Heart right ventricle (tissue), 16 donors: ENCODE measurements around the gene UBE3B. TPM values are rescaled to one million over a fixed set of nuclear protein-coding genes. Genes with fewer than 3 reads are reported as not detected.
A peak's percentile ranks its signal among the peaks of the same experiment; 100 is the strongest.

Experiments
- ATAC-seq, 8 donors: fragments of 200-7000 bp; cut with Tn5 transposase; one replicate each; pipeline ENCODE4 v1.9.1; 2020; ENCODE audit warnings: mild to moderate bottlenecking in 8 of 8, moderate library complexity in 8 of 8, moderate number of reproducible peaks in 1 of 8
- DNase-seq, 2 donors: peaks; one replicate each; pipeline ENCODE4 v3.0.0-alpha.2; 2020
- H3K27ac ChIP-seq, 10 donors: fragments of 200-600 bp; sonication (generic) in 2 of 10; one replicate each; pipeline versions ENCODE4 v1.5.0 to v1.8.0; 2020 to 2022; ENCODE audit warnings: mild to moderate bottlenecking in 3 of 10
- H3K27me3 ChIP-seq, 7 donors: fragments of 200-600 bp; one replicate each; pipeline ENCODE4 v1.8.0; 2021 to 2022; ENCODE audit warnings: mild to moderate bottlenecking in 2 of 7
- H3K36me3 ChIP-seq, 9 donors: fragments of 200-600 bp; sonication (generic) in 1 of 9; one replicate each; pipeline versions ENCODE4 v1.5.0 to v1.8.0; 2020 to 2022; ENCODE audit warnings: mild to moderate bottlenecking in 2 of 9
- H3K4me1 ChIP-seq, 9 donors: fragments of 200-600 bp; sonication (generic) in 1 of 9; one replicate each; pipeline versions ENCODE4 v1.5.0 to v1.8.0; 2020 to 2022; ENCODE audit warnings: mild to moderate bottlenecking in 4 of 9
- H3K4me3 ChIP-seq, 10 donors: fragments of 200-600 bp; sonication (generic) in 2 of 10; one replicate each; pipeline versions ENCODE4 v1.5.0 to v1.8.0; 2020 to 2022; ENCODE audit warnings: mild to moderate bottlenecking in 7 of 10, moderate library complexity in 2 of 10
- H3K9me3 ChIP-seq, 11 donors: fragments of 200-600 bp in 10 of 11; sonication (generic) in 2 of 11; one replicate each; pipeline versions ENCODE4 v1.5.0 to v1.8.0; 2013 to 2022; ENCODE audit warnings: mild to moderate bottlenecking in 2 of 11, control low read depth in 1 of 11, moderate library complexity in 1 of 11
- WGBS, 2 donors: extraction: QIAGEN DNeasy Blood & Tissue Kit; methylation state at CpG; one replicate each; pipeline ENCODE4 v1.1.7; 2013; ENCODE audit warnings: inconsistent platforms in 1 of 2; 5-methylcytosine and 5-hydroxymethylcytosine counted together
- intact Hi-C, 10 donors: fragments of 100-400 bp; cut with DNase I; formaldehyde crosslinking; loops; one replicate each; pipeline versions ENCODE4 v1.11.1 to v1.14.2; 2022
- polyA plus RNA-seq, 2 donors: library from polyadenylated mRNA; stranded (reverse); fragments of 200-250 nt; gene quantifications; one replicate each; pipeline ENCODE4 v1.2.3, GENCODE V29; 2013
- total RNA-seq, 10 donors: library from RNA; stranded (reverse); fragmentation: NEBNext Ultra II Directional in 3 of 10; extraction: Animal tissue kit (Norgen Biotek cat#: 25700) in 3 of 10; gene quantifications; one replicate each; pipeline versions ENCODE4 v1.2.1 to v1.2.4, GENCODE V29; 2021 to 2023
- TF ChIP-seq, protein P1 (sequence below), 9 donors: fragments of 200-600 bp; sonication (generic) in 2 of 9; IDR thresholded peaks; one replicate each; pipeline versions ENCODE4 v1.5.0 to v1.8.0; 2021 to 2022; ENCODE audit warnings: antibody characterized with exemption in 9 of 9, mild to moderate bottlenecking in 5 of 9, moderate library complexity in 1 of 9
- donor health status: Arrhythmogenic right ventricular cardiomyopathy.
- donor health status: ischemic (EF 13 %, LVEDD 7.1; RV severe dilation, severe dysfunction).
- donor health status: healthy with polysubstance abuse.
- donor health status: DM: no; HTN: yes; CAD: no.
- donor health status: DM: no; HTN: no; CAD: no.
- donor health status: ischemic (EF 25% LVEDD 6.9; RV normal size, moderate dysfunction).
- donor health status: ischemic (EF 25% LVEDD 5.7; RV mildly dilated, moderate dysfunction).
- donor health status: healthy.
- donor health status: DM: yes; HTN: yes; CAD: no.
- donor health status: Ischemic cardiomyopathy.
- donor health status: ischemic (EF 35%, LVEDD 5.7; RV mildly dilated, moderate dysfunction).
- donor health status: nonischemic (EF 11% LVEDD 7.7; RV severe dilation, severe dysfunction).
- donor health status: DM: yes; HTN: yes; CAD: no.
- donor health status: PGD.
- donor health status: ischemic (EF 29% LVEDD 5.4; RV normal size, mild dysfunction).
- donor health status: nonischemic (EF 23%, LVEDD 6.1; RV moderate dilation, normal function).

UBE3B gene
- total and polyA plus RNA-seq, 12 donors = 13.7 to 58.8 (median 55.5) TPM

DNA sequence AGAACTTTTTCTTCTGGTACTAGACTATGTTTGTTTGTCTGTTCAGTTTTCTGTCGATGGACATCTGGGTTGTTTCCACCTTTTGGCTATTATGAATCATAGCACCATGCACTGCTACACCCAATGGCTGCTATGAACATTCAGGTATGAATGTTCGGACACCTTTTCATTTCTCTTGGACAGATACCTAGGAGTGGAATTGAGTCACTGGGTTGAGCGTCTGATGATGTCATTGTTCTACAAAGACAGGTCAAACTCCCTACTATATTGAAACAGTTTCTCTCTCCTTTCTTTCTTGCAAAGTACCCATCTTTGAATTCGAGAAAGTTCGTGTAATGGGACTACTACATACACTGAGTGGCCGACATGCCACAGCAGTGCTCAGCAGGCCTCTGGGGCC is 45.0 kb upstream of the UBE3B start:
- H3K4me1 ChIP-seq = peaks cover 0 to 29% (median 12%) of the 10 kb centered on the region in 9 donors
- H3K27me3 ChIP-seq = no peaks in the 10 kb centered on the region
- no peak for ATAC-seq
- no peak for DNase-seq
- no peaks in the 10 kb centered on the region for H3K9me3 ChIP-seq
- H3K27ac ChIP-seq = peak overlapping the region in 5 of 10 donors; percentile 33 to 79 (median 63)
- no peaks in the 10 kb centered on the region for H3K36me3 ChIP-seq
- no peak overlapping the region for H3K4me3 ChIP-seq
- TF ChIP-seq, protein P1, sequence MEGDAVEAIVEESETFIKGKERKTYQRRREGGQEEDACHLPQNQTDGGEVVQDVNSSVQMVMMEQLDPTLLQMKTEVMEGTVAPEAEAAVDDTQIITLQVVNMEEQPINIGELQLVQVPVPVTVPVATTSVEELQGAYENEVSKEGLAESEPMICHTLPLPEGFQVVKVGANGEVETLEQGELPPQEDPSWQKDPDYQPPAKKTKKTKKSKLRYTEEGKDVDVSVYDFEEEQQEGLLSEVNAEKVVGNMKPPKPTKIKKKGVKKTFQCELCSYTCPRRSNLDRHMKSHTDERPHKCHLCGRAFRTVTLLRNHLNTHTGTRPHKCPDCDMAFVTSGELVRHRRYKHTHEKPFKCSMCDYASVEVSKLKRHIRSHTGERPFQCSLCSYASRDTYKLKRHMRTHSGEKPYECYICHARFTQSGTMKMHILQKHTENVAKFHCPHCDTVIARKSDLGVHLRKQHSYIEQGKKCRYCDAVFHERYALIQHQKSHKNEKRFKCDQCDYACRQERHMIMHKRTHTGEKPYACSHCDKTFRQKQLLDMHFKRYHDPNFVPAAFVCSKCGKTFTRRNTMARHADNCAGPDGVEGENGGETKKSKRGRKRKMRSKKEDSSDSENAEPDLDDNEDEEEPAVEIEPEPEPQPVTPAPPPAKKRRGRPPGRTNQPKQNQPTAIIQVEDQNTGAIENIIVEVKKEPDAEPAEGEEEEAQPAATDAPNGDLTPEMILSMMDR (IDR thresholded peaks at IDR 0.05) = no peak
- intact Hi-C loops = loop anchor here in 8 of 10 donors (2.0 to 10.0 kb wide), 5 partner anchors 40 to 342 kb away; partner anchors contain the start of genes KCTD10 (in 6 of the 8) and UBE3B (in 6 of the 8)
- 64 to 69% methylated on average over 6 of the region's 6 CpGs for WGBS, 2 donors

DNA sequence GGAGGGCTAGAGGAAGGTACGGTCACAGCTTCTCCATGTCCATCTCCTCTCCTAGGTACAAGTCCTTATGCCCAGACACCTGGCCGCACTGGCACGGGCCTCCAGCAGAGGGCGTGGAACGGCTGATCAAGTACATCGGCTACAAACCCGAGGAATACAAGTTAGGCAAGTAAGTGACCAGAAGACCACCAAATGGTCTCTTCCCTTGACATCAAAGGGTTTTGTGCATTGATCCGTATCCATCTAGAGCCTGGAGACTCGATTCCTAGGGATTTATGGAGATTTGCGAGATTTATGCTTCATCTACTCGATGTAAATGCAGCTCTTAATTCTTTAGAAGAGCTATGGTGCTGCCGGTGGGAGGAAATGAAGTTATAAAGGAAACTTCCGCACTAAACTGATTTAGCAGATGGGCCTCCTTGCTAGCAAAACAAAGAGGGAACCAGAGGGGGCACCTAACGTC is 44.6 kb upstream of the UBE3B start:
- H3K36me3 ChIP-seq = no peaks in the 10 kb centered on the region
- peak; percentile 49 to 89 (median 76) for ATAC-seq
- peak overlapping the region in 7 of 10 donors; percentile 27 to 79 (median 47) for H3K27ac ChIP-seq
- H3K9me3 ChIP-seq = no peaks in the 10 kb centered on the region
- TF ChIP-seq, protein P1 (IDR thresholded peaks at IDR 0.05) = peak; percentile 66 to 90 (median 84)
- no peaks in the 10 kb centered on the region for H3K27me3 ChIP-seq
- intact Hi-C loops = loop anchor here in 8 of 10 donors (2.0 to 10.0 kb wide), 5 partner anchors 39 to 342 kb away; partner anchors contain the start of genes KCTD10 (in 6 of the 8) and UBE3B (in 6 of the 8)
- WGBS, 2 donors = 25 to 31% methylated on average over 14 of the region's 14 CpGs
- H3K4me1 ChIP-seq = peaks cover 0 to 29% (median 12%) of the 10 kb centered on the region in 9 donors
- peak; percentile 84 to 88 for DNase-seq
- peak overlapping the region in 5 of 10 donors; percentile 5 to 33 (median 21) for H3K4me3 ChIP-seq

DNA sequence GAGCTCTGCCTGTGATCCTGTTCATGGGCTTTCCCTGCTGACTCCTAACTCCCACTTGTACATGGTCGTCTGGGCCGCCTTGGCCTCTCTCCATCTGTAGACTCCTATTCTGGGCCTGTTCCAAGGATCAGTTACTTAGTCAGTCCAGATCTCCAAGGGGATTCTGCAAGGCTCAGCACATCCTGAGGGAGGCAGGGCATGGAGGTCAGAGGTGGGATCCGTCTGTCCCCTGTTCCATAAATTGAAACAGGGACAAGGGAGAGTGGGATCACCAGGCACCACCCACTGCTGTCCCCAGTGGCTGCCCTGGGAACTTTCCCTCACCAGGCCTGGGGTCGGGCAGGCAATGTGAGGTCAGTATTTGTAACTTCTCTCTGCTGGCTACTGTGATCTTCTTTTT is 43.8 kb upstream of the UBE3B start:
- Histone ChIP-seq H3K9me3 (no peaks in the 10 kb centered on the region), H3K27ac (peak overlapping the region in 7 of 10 donors; percentile 27 to 79 (median 47)), H3K4me3 (no peak overlapping the region), H3K27me3 (no peaks in the 10 kb centered on the region), H3K4me1 (peaks cover 0 to 29% (median 12%) of the 10 kb centered on the region in 9 donors), H3K36me3 (no peaks in the 10 kb centered on the region)
- ATAC-seq = peak; percentile 30 to 69 (median 58)
- intact Hi-C loops = loop anchor here in 8 of 10 donors (2.0 to 10.0 kb wide), 5 partner anchors 39 to 341 kb away; partner anchors contain the start of genes KCTD10 (in 6 of the 8) and UBE3B (in 6 of the 8)
- TF ChIP-seq, protein P1 (IDR thresholded peaks at IDR 0.05) = peak in 6 of 9 donors; percentile 10 to 44 (median 30)
- WGBS, 2 donors = 61 to 71% methylated on average over 4 of the region's 4 CpGs
- DNase-seq = peak; percentile 19 to 45

- peak overlapping the region in 1 of 10 donors; percentile 71 for H3K27ac ChIP-seq
- peaks cover 0 to 29% (median 12%) of the 10 kb centered on the region in 9 donors for H3K4me1 ChIP-seq
- ATAC-seq (no peak), DNase-seq (no peak)
- H3K36me3 ChIP-seq = peaks cover 0 to 3% (median 0%) of the 10 kb centered on the region in 9 donors
- no peak overlapping the region for H3K4me3 ChIP-seq
- intact Hi-C loops = loop anchor here in 6 of 10 donors (5.0 to 10.0 kb wide), 4 partner anchors 38 to 340 kb away; partner anchors contain the start of genes KCTD10 (in 3 of the 6) and UBE3B (in 3 of the 6)
- H3K9me3 ChIP-seq = no peaks in the 10 kb centered on the region
- no peaks in the 10 kb centered on the region for H3K27me3 ChIP-seq
- TF ChIP-seq, protein P1 (IDR thresholded peaks at IDR 0.05) = no peak
- WGBS, 2 donors = 85 to 89% methylated on average over 7 of the region's 7 CpGs
Observed at GRCh38 chr12:109434582-109434981, 42.9 kb upstream of the UBE3B start.
